AG04450 (cell line): ENCODE measurements around the gene TARM1. TPM values are rescaled to one million over a fixed set of nuclear protein-coding genes. Genes with fewer than 3 reads are reported as not detected.

ENCODE experiments used
- CTCF ChIA-PET: fragments of 300-600, 350-600 bp; formaldehyde crosslinking; extraction: SDS; loops from one replicate; lab custom pipeline; 2022; ENCODE audit warnings: antibody characterized with exemption, inconsistent platforms; lab: Charles Lee
- POLR2A ChIA-PET: fragments of 350-600 bp; formaldehyde crosslinking; extraction: SDS; loops from one replicate; lab custom pipeline; 2021; ENCODE audit warnings: antibody characterized with exemption, inconsistent platforms; lab: Yijun Ruan, JAX
- DNase-seq: peaks from one replicate; pipeline ENCODE4 v3.0.0-alpha.2; 2011; ENCODE audit warnings: low read depth, low spot score
- H3K27ac ChIP-seq: one replicate; pipeline ENCODE4 v1.5.1; 2012; ENCODE audit warnings: low read depth, low read length, control low read depth
- H3K27me3 ChIP-seq: one replicate; pipeline ENCODE4 v1.6.0; 2012; ENCODE audit warnings: low read length; ENCODE audit not compliant: control insufficient read depth, insufficient read depth
- H3K4me3 ChIP-seq: 2 replicates; pipeline ENCODE4 v1.5.1; 2011; ENCODE audit warnings: mild to moderate bottlenecking, low read depth, low read length, control low read depth
- H3K9me3 ChIP-seq: 2 replicates; pipeline ENCODE4 v1.5.1; 2012; ENCODE audit warnings: low read length; ENCODE audit not compliant: control insufficient read depth, insufficient read depth
- polyA plus RNA-seq: library from polyadenylated mRNA; depleted of rRNA; stranded (reverse); fragments of >200 nt; gene quantifications from 2 replicates; pipeline ENCODE4 v1.2.3, GENCODE V29; 2011
- TF ChIP-seq, protein P1 (sequence below): IDR thresholded peaks from 2 replicates; pipeline ENCODE4 v1.5.1; 2011; ENCODE audit warnings: low read depth, low read length, control low read depth, inconsistent platforms

TARM1 gene
- polyA plus RNA-seq, 1 experiment: not detected

DNA sequence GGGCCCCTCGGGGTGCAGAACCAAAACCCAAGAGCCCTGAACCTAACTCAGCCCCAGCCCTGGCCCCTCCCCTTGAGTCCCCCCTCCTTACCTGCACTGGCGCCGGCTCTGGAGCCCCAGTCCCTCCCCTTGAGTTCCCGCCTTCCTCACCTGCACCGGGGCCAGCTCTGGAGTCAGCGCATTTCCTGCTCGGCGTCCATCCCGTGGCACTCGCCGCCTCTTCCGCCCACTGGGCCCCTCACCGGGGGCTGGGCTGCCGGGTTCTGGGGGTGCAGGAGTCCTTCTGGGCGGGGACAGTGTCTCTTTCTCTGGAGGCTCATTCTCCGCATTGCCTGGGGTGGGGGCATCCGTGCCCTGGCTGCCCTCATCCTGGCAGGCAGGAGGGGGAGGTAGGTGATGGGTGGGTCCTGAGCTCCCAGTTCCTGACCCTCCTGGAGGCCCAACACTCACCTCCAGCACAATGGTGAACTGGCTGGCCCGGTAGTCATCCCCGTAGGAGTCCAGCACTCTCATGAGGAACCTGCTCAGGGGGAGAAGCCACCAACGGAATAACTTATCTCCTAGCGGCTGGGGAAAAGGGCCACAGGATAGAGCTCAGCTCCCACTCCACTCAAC lies 26.8 kb upstream of the TARM1 start:
- CTCF ChIA-PET: no interaction called here
- DNase-seq: no peak
- POLR2A ChIA-PET: interaction anchor here (2.2 kb wide), 1 partner anchor 29 kb away, joined by 6 read pairs; the partner anchor contains the start of gene CNOT3
- Histone ChIP-seq H3K27ac (no peak overlapping the region), H3K9me3 (peaks cover under 1% of the 10 kb centered on the region; the same call in 1 of the 2 replicates), H3K4me3 (no peak overlapping the region), H3K27me3 (no peaks in the 10 kb centered on the region)
- TF ChIP-seq, protein P1, sequence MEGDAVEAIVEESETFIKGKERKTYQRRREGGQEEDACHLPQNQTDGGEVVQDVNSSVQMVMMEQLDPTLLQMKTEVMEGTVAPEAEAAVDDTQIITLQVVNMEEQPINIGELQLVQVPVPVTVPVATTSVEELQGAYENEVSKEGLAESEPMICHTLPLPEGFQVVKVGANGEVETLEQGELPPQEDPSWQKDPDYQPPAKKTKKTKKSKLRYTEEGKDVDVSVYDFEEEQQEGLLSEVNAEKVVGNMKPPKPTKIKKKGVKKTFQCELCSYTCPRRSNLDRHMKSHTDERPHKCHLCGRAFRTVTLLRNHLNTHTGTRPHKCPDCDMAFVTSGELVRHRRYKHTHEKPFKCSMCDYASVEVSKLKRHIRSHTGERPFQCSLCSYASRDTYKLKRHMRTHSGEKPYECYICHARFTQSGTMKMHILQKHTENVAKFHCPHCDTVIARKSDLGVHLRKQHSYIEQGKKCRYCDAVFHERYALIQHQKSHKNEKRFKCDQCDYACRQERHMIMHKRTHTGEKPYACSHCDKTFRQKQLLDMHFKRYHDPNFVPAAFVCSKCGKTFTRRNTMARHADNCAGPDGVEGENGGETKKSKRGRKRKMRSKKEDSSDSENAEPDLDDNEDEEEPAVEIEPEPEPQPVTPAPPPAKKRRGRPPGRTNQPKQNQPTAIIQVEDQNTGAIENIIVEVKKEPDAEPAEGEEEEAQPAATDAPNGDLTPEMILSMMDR: no peak

DNA sequence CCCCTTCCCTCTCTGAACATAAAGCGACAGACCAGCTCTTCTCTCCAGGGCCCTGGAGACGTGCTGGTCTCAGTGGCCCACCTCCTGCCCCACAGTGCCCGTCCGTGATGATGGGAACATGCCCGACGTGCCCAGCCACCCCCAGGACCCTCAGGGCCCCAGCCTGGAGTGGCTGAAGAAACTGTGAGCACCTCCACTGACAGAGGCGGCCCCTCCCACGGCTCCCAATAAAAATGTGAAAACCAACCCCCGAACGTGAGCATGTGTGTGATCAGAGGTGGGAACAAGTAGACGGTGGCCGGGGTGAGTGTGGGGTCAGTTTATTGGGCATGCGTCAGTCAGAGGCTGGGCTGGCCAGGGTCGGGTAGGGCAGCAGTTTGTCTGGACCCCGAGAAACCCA lies 25.6 kb upstream of the TARM1 start:
- Histone ChIP-seq H3K4me3 (no peak overlapping the region), H3K9me3 (peaks cover 3% of the 10 kb centered on the region; the same call in 1 of the 2 replicates), H3K27me3 (no peaks in the 10 kb centered on the region), H3K27ac (no peak overlapping the region)
- TF ChIP-seq, protein P1: no peak
- ChIA-PET CTCF (no interaction called here), POLR2A (interaction anchor here (1.2 kb wide), 1 partner anchor 9 kb away, joined by 3 read pairs; the partner anchor contains the start of genes PRPF31 and TFPT)
- no peak for DNase-seq

DNA sequence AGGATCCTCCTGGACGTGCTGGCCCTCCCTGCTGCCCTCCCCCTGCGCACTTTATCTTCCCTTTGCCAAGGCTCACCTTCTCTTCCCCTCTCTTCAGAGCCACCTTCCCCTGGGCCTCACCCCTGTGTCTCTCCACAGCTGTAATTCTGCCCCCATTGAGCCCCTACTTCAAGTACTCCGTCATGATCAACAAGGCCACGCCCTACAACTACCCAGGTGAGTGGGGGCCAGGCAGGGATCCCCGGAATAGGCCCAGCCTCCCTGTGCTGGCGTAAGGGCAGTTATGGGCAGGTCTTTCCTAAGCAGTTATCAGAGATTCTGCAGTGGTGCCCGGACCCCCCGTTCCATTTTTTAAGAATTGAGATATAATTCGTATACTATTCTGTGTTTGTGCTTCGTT lies 24.6 kb upstream of the TARM1 start:
- H3K27me3 ChIP-seq: no peaks in the 10 kb centered on the region
- no peak overlapping the region for H3K4me3 ChIP-seq
- DNase-seq: no peak
- no peak overlapping the region for H3K27ac ChIP-seq
- TF ChIP-seq, protein P1: no peak
- ChIA-PET CTCF (no interaction called here), POLR2A (interaction anchor here (1.2 kb wide), 1 partner anchor 10 kb away, joined by 3 read pairs; the partner anchor contains the start of genes PRPF31 and TFPT)
- peaks cover 3% of the 10 kb centered on the region; the same call in 1 of the 2 replicates for H3K9me3 ChIP-seq

DNA sequence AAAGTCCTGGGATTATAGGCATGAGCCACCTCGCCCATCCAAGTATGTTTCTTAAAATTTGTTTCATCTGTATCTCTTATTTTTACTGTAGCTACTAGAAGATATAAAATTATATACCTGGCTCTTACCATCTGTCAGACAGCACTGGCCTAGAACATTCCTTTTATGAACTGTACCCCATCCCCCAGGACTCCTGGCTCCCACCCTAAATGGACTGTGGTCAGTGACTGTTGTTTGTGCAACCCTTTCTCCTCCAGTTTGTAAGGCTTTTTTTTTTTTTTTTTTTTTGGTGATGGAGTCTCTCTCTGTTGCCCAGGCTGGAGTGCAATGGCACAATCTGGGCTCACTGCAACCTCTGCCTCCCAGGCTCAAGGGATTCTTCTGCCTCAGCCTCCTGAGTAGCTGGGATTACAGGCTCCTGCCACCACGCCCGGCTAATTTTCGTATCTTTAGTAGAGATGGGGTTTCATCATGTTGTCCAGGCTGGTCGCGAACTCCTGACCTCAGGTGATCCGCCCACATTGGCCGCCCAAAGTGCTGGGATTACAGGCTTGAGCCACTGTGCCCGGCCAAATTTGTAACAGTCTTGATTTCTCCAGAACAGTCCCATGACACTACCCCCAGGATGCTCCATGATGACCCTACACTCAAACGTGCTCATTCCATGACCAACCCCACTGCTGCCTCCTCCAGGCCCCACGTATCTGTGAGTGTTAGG lies 24.0 kb upstream of the TARM1 start:
- Histone ChIP-seq H3K9me3 (peaks cover 3% of the 10 kb centered on the region; the same call in 1 of the 2 replicates), H3K27ac (no peak overlapping the region), H3K4me3 (no peak overlapping the region), H3K27me3 (no peaks in the 10 kb centered on the region)
- TF ChIP-seq, protein P1: no peak
- DNase-seq: no peak
- ChIA-PET CTCF (interaction anchor here (0.7 kb wide), 1 partner anchor 88 kb away, joined by 4 read pairs; no protein-coding TSS in a partner anchor), POLR2A (no interaction called here)
